CD8-positive, alpha-beta memory T cell (primary cell): ENCODE data around the gene NADSYN1. TPM values are rescaled to one million over a fixed set of nuclear protein-coding genes. Genes with fewer than 3 reads are reported as not detected.

Source experiments
- CTCF ChIA-PET: fragments of 350-600 bp; sonication (Branson Sonifier 250); formaldehyde crosslinking; loops from one replicate; lab custom pipeline; 2021; ENCODE audit warnings: antibody characterized with exemption; lab: Charles Lee
- POLR2A ChIA-PET: fragments of 350-600 bp; sonication (Branson Sonifier 250); formaldehyde crosslinking; loops from one replicate; lab custom pipeline; 2021; ENCODE audit warnings: antibody characterized with exemption; lab: Charles Lee
- DNase-seq, 5 donors: peaks; one replicate each; pipeline versions ENCODE4 v3.0.0 to v3.0.0-alpha.2; 2020 to 2022; ENCODE audit warnings: mixed read lengths in 1 of 5
- H3K27ac ChIP-seq: one replicate; pipeline ENCODE4 v1.7.0; 2013; ENCODE audit warnings: low read depth, mild to moderate bottlenecking, low read length, moderate library complexity
- H3K27me3 ChIP-seq: 2 replicates; pipeline ENCODE4 v1.7.0; 2013; ENCODE audit warnings: low read length, mild to moderate bottlenecking; ENCODE audit not compliant: insufficient read depth, poor library complexity, severe bottlenecking
- H3K36me3 ChIP-seq: 2 replicates; pipeline ENCODE4 v1.7.0; 2013; ENCODE audit warnings: mild to moderate bottlenecking, low read length, moderate library complexity; ENCODE audit not compliant: insufficient read depth
- H3K4me1 ChIP-seq: 2 replicates; pipeline ENCODE4 v1.7.0; 2013; ENCODE audit warnings: mild to moderate bottlenecking, low read length, moderate library complexity; ENCODE audit not compliant: insufficient read depth
- H3K4me3 ChIP-seq: 2 replicates; pipeline ENCODE4 v1.7.0; 2013; ENCODE audit warnings: mild to moderate bottlenecking, low read length
- H3K9me3 ChIP-seq: 2 replicates; pipeline ENCODE4 v1.7.0; 2013; ENCODE audit warnings: mild to moderate bottlenecking, low read length
- H3K27ac Mint-ChIP-seq, 8 donors: one replicate each; pipeline ENCODE4 v1.8.0; 2020 to 2021; ENCODE audit warnings: mixed read lengths in 8 of 8, mild to moderate bottlenecking in 6 of 8, inconsistent platforms in 3 of 8, moderate library complexity in 3 of 8
- H3K27me3 Mint-ChIP-seq, 2 donors: one replicate each; pipeline ENCODE4 v1.8.0; 2020 to 2021; ENCODE audit warnings: mixed read lengths in 2 of 2, mild to moderate bottlenecking in 1 of 2, moderate library complexity in 1 of 2
- H3K36me3 Mint-ChIP-seq, 3 donors: one replicate each; pipeline ENCODE4 v1.8.0; 2020 to 2021; ENCODE audit warnings: mixed read lengths in 3 of 3, inconsistent platforms in 1 of 3, mild to moderate bottlenecking in 1 of 3
- H3K4me1 Mint-ChIP-seq, 3 donors: one replicate each; pipeline ENCODE4 v1.8.0; 2020 to 2021; ENCODE audit warnings: mixed read lengths in 3 of 3, inconsistent platforms in 1 of 3, mild to moderate bottlenecking in 1 of 3
- H3K4me3 Mint-ChIP-seq, 7 donors: one replicate each; pipeline ENCODE4 v1.8.0; 2020 to 2021; ENCODE audit warnings: mixed read lengths in 7 of 7, mild to moderate bottlenecking in 6 of 7, moderate library complexity in 4 of 7, inconsistent platforms in 2 of 7
- H3K9me3 Mint-ChIP-seq, 5 donors: one replicate each; pipeline ENCODE4 v1.8.0; 2020 to 2022; ENCODE audit warnings: mixed read lengths in 5 of 5, mild to moderate bottlenecking in 3 of 5, moderate library complexity in 2 of 5, inconsistent platforms in 1 of 5
- polyA plus RNA-seq: library from polyadenylated mRNA; unstranded; fragments of 300-500 nt; fragmentation: Illumina TruSeq; gene quantifications from one replicate; pipeline ENCODE4 v1.2.3, GENCODE V29; 2021
- total RNA-seq, 2 experiments: library from RNA; stranded (reverse); gene quantifications; one replicate each; pipeline ENCODE4 v1.2.3, GENCODE V29; 2021

The NADSYN1 gene
- total and polyA plus RNA-seq, 3 experiments from 2014 or later, result 43.6 to 62.5 (median 60.3) TPM

DNA sequence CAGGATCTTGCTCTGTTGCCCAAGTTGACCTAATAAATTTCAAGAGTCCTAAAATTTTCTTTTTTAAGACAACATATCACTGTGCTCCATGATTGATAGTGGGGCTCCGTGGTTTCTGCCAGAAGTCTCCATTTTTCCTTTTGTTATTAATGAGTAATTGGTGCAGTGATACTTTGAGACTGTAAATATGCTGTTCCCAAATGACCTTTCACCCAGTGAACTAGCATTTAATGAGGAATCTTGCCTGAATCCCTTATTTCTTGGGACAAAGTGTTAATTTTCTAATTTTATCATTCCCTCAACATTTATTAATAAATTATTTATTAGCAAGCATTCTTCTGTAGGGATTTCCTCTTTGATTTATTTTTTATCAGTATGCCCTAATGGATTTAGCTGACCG lies 2.5 kb upstream of the NADSYN1 start:
- Mint-ChIP-seq H3K9me3 (peaks cover 0 to 2% (median 0%) of the 10 kb centered on the region in 5 donors), H3K27ac (peak overlapping the region; percentile 52 to 99 (median 97)), H3K4me3 (peak overlapping the region in 4 of 7 donors; percentile 8 to 96 (median 78)), H3K36me3 (peaks cover 4 to 41% (median 6%) of the 10 kb centered on the region in 3 donors), H3K27me3 (no peaks in the 10 kb centered on the region), H3K4me1 (peaks cover 58 to 75% (median 70%) of the 10 kb centered on the region in 3 donors)
- no peak overlapping the region for H3K4me3 ChIP-seq
- no peak for DNase-seq
- H3K27ac ChIP-seq, result no peak overlapping the region
- POLR2A ChIA-PET, result no interaction called here
- no peaks in the 10 kb centered on the region for H3K9me3 ChIP-seq
- H3K4me1 ChIP-seq, result peaks cover 50% of the 10 kb centered on the region
- H3K27me3 ChIP-seq, result no peaks in the 10 kb centered on the region
- H3K36me3 ChIP-seq, result peaks cover 6% of the 10 kb centered on the region
- CTCF ChIA-PET, result no interaction called here

- H3K4me1 ChIP-seq, result peaks cover 50% of the 10 kb centered on the region
- Mint-ChIP-seq H3K36me3 (peaks cover 5 to 44% (median 7%) of the 10 kb centered on the region in 3 donors), H3K27me3 (no peaks in the 10 kb centered on the region), H3K4me1 (peaks cover 61 to 79% (median 74%) of the 10 kb centered on the region in 3 donors), H3K27ac (peak overlapping the region; percentile 52 to 99 (median 97)), H3K9me3 (no peaks in the 10 kb centered on the region), H3K4me3 (peak overlapping the region in 6 of 7 donors; percentile 4 to 96 (median 59))
- no peak overlapping the region for H3K27ac ChIP-seq
- ChIA-PET POLR2A (no interaction called here), CTCF (no interaction called here)
- no peak for DNase-seq
- no peaks in the 10 kb centered on the region for H3K27me3 ChIP-seq
- no peaks in the 10 kb centered on the region for H3K9me3 ChIP-seq
- H3K4me3 ChIP-seq, result no peak overlapping the region
- peaks cover 10% of the 10 kb centered on the region for H3K36me3 ChIP-seq
Observed at GRCh38 chr11:71450939-71451338, 2.1 kb upstream of the NADSYN1 start.

- Mint-ChIP-seq H3K4me3 (peak overlapping the region; percentile 91 to 96 (median 93)), H3K27ac (peak overlapping the region; percentile 92 to 99 (median 97)), H3K27me3 (no peaks in the 10 kb centered on the region), H3K9me3 (no peaks in the 10 kb centered on the region), H3K36me3 (peaks cover 5 to 45% (median 9%) of the 10 kb centered on the region in 3 donors), H3K4me1 (peaks cover 67 to 85% (median 80%) of the 10 kb centered on the region in 3 donors)
- ChIA-PET POLR2A (no interaction called here), CTCF (no interaction called here)
- no peaks in the 10 kb centered on the region for H3K27me3 ChIP-seq
- peak overlapping the region; percentile 99 for H3K4me3 ChIP-seq
- H3K36me3 ChIP-seq, result peaks cover 18% of the 10 kb centered on the region
- no peak for DNase-seq
- peak overlapping the region; percentile 89 for H3K27ac ChIP-seq
- H3K9me3 ChIP-seq, result no peaks in the 10 kb centered on the region
- peaks cover 50% of the 10 kb centered on the region for H3K4me1 ChIP-seq
Observed at GRCh38 chr11:71451596-71452198, 1.3 kb upstream of the NADSYN1 start.

DNA sequence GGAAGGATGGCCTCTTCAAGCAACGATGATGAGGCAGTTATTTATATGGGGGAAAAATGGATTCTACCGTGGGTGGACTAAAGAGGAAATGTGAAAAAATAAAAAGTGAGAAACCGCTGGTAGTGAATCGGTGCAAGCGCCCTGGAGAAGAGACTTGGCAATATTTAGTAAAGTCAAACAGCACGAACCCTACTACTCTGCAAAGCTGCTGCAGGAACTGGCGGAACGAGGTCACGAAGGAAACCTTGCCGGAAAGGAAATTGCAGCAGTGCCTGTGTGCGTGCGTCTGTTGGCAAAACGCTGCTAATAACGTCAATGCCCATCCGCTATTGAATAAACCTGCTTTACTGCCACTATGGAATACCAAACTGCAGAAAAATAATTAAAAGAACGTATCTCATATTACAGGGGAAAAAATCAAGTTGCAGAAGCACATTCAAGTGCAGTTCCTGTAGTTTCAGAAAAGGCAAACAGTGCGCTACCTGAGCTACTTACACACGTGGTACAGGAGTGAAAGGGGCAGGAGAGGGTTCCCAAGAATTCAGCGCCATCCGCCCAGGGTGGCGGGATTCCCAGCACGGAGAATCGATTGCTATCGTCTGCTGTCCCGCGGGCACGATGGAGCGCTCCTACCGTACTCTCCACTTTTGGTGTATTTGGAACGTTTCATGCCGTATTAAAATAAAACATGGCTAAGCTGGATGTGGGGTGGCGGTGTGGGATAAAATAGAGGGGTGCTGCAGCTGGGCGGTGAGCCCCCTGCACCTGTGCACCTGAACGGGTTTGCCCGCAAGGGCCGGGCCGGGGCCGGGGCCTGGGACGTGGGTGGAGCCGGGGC lies 585 bp upstream of the NADSYN1 start:
- Mint-ChIP-seq H3K27me3 (no peaks in the 10 kb centered on the region), H3K9me3 (no peaks in the 10 kb centered on the region), H3K4me3 (peak overlapping the region; percentile 91 to 96 (median 93)), H3K27ac (peak overlapping the region; percentile 92 to 99 (median 97)), H3K36me3 (peaks cover 5 to 49% (median 9%) of the 10 kb centered on the region in 3 donors), H3K4me1 (peaks cover 64 to 82% (median 78%) of the 10 kb centered on the region in 3 donors)
- Histone ChIP-seq H3K36me3 (peaks cover 25% of the 10 kb centered on the region), H3K27ac (peak overlapping the region; percentile 89), H3K27me3 (no peaks in the 10 kb centered on the region), H3K4me3 (peak overlapping the region; percentile 99), H3K9me3 (no peaks in the 10 kb centered on the region), H3K4me1 (peaks cover 47% of the 10 kb centered on the region)
- CTCF ChIA-PET, result interaction anchor here (1.1 kb wide), 1 partner anchor 14 kb away, joined by 4 read pairs; no protein-coding TSS in a partner anchor
- POLR2A ChIA-PET, result interaction anchor here (0.5 kb wide), 1 partner anchor 589 kb away, joined by 4 read pairs; no protein-coding TSS in a partner anchor
- peak; percentile 46 to 82 (median 75) for DNase-seq

DNA sequence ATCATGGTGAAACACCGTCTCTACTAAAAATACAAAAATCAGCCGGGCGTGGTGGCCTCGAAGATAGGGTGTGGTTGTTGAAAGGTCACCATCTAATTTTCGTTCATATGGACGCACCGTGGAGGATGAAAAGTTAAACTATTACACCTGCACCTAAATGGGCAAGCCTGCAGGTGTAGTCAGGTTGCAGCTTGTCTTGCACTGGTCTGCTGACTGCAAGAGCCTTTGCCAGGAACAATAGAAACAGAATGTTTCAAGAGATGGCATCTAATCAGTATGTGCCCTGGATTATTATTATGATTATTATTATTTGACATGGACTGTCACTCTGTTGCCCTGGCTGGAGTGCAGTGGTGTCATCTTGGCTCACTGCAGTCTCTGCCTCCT lies 908 bp downstream of the NADSYN1 start:
- ChIA-PET CTCF (interaction anchor here (0.9 kb wide), 1 partner anchor 639 kb away, joined by 3 read pairs; no protein-coding TSS in a partner anchor), POLR2A (no interaction called here)
- Histone ChIP-seq H3K4me3 (peak overlapping the region; percentile 99), H3K27ac (peak overlapping the region; percentile 89), H3K9me3 (no peaks in the 10 kb centered on the region), H3K36me3 (peaks cover 38% of the 10 kb centered on the region), H3K4me1 (peaks cover 43% of the 10 kb centered on the region), H3K27me3 (no peaks in the 10 kb centered on the region)
- peak overlapping the region; percentile 91 to 96 (median 93) for H3K4me3 Mint-ChIP-seq
- H3K4me1 Mint-ChIP-seq, result peaks cover 61 to 81% (median 80%) of the 10 kb centered on the region in 3 donors
- H3K9me3 Mint-ChIP-seq, result no peaks in the 10 kb centered on the region
- peak overlapping the region; percentile 41 to 97 (median 89) for H3K27ac Mint-ChIP-seq
- DNase-seq, result no peak
- peaks cover 5 to 57% (median 13%) of the 10 kb centered on the region in 3 donors for H3K36me3 Mint-ChIP-seq
- no peaks in the 10 kb centered on the region for H3K27me3 Mint-ChIP-seq

GRCh38 chr11:71454470-71455113 lies 1.6 kb downstream of the NADSYN1 start:
- peaks cover 55 to 76% (median 73%) of the 10 kb centered on the region in 3 donors for H3K4me1 Mint-ChIP-seq
- no peak overlapping the region for H3K4me3 ChIP-seq
- CTCF ChIA-PET, result interaction anchor here (0.9 kb wide), 1 partner anchor 640 kb away, joined by 3 read pairs; no protein-coding TSS in a partner anchor
- POLR2A ChIA-PET, result no interaction called here
- H3K4me1 ChIP-seq, result peaks cover 38% of the 10 kb centered on the region
- DNase-seq, result peak in 4 of 5 donors; percentile 12 to 63 (median 24)
- H3K4me3 Mint-ChIP-seq, result peak overlapping the region; percentile 55 to 96 (median 91)
- no peak overlapping the region for H3K27ac ChIP-seq
- no peaks in the 10 kb centered on the region for H3K27me3 ChIP-seq
- peaks cover 44% of the 10 kb centered on the region for H3K36me3 ChIP-seq
- H3K36me3 Mint-ChIP-seq, result peaks cover 5 to 60% (median 15%) of the 10 kb centered on the region in 3 donors
- no peaks in the 10 kb centered on the region for H3K9me3 ChIP-seq
- no peaks in the 10 kb centered on the region for H3K9me3 Mint-ChIP-seq
- peak overlapping the region in 7 of 8 donors; percentile 35 to 97 (median 72) for H3K27ac Mint-ChIP-seq
- H3K27me3 Mint-ChIP-seq, result no peaks in the 10 kb centered on the region

DNA sequence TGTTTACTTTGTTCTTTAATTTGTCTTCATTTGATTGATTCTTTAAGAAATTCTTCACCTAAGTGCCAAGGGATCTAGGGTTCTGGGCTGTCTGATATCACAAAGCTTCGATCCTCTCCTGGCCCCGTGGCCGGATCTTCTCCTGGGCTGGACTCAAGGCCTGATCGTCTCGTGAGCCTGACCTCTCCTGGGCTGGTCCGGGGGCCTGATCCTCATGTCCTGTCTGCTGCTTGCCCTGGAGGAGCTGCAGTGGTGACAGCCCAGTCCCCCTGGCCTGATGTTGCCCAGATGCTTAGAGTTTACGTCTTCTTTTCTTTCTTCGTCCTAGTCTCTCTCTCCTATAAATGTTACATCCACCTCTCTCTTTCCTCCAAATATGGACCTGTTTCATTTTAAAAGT lies 3.3 kb downstream of the NADSYN1 start:
- Mint-ChIP-seq H3K36me3 (peaks cover 5 to 77% (median 25%) of the 10 kb centered on the region in 3 donors), H3K9me3 (no peaks in the 10 kb centered on the region), H3K27me3 (no peaks in the 10 kb centered on the region), H3K4me1 (peaks cover 45 to 73% (median 64%) of the 10 kb centered on the region in 3 donors), H3K27ac (peak overlapping the region in 5 of 8 donors; percentile 19 to 73 (median 62)), H3K4me3 (peak overlapping the region in 1 of 7 donors; percentile 77)
- H3K4me3 ChIP-seq, result no peak overlapping the region
- H3K9me3 ChIP-seq, result no peaks in the 10 kb centered on the region
- H3K27me3 ChIP-seq, result no peaks in the 10 kb centered on the region
- CTCF ChIA-PET, result no interaction called here
- H3K36me3 ChIP-seq, result peaks cover 53% of the 10 kb centered on the region
- no peak for DNase-seq
- no peak overlapping the region for H3K27ac ChIP-seq
- peaks cover 25% of the 10 kb centered on the region for H3K4me1 ChIP-seq
- POLR2A ChIA-PET, result no interaction called here
